MV-4-11 (cell line): ENCODE data around the gene PLAU.
"Not testable (repeated sequence)": the region's sequence is repeated elsewhere in the genome, so short reads cannot be mapped to it uniquely, and the experiment has no call there.

Source experiments
- DNase-seq: peaks from one replicate; lab custom pipeline; 2025; lab: John Stamatoyannopoulos, UW

The PLAU gene

GRCh38 chr10:73922007-73922863 lies 11.3 kb downstream of the PLAU start:
- no peak for DNase-seq

GRCh38 chr10:73922864-73923133 lies 11.9 kb downstream of the PLAU start:
- DNase-seq, result no peak

DNA sequence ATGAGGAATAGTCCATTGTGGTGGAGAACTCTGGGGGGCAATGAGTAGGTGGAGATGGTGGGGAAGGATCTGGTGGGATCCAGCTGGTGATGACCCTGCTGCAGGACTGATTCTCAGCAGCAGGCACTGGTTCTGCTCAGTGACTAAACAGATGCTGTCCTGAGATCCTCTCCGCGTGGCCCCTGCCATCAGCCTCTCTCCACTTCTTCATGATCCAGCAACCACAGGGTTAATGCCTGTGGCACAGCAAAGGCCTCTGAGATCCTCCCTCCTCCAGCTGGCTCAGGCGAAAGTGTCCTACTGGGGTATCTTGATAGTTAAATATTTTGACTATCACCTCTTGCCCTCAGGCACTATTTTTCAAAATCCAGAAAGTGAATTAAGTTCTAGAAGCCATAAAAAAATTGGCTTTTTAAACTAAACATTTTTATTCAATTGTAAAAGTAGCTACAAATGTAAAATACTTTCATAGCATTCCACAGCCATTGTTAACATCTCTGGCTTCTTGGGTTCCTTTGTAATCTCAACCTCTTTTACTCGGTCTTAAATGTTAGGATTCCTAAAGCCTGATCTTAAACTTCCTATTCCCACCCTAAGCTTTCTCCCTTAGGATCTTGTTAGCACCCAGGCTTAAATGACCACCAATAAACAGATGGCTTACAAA lies 13.1 kb downstream of the PLAU start:
- no peak for DNase-seq

DNA sequence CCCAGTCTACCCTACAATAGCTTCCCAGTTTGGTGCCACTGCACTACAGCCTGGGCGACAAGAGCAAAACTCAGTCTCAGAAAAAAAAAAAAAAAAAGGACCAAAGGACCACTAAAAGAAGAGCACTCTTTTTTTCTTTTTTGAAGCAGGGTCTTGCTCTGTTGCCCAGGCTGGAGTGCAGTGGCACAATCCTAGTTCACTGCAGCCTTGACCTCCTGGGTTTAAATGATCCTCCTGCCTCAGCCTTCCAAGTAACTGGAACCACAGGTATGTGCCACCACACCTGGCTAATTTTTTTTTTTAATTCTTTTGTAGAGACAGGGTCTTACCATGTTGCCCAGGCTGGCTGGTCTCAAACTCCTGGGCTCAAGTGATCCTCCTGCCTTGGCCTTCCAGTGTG lies 14.0 kb downstream of the PLAU start:
- DNase-seq, result no peak

GRCh38 chr10:73925539-73925938 lies 14.6 kb downstream of the PLAU start:
- no peak for DNase-seq

GRCh38 chr10:73926152-73926764 lies 15.3 kb downstream of the PLAU start:
- peak; percentile 84 for DNase-seq

- DNase-seq, result not testable (repeated sequence)
These were observed 19.8 kb downstream of the PLAU start for GRCh38 chr10:73930630-73931327.

DNA sequence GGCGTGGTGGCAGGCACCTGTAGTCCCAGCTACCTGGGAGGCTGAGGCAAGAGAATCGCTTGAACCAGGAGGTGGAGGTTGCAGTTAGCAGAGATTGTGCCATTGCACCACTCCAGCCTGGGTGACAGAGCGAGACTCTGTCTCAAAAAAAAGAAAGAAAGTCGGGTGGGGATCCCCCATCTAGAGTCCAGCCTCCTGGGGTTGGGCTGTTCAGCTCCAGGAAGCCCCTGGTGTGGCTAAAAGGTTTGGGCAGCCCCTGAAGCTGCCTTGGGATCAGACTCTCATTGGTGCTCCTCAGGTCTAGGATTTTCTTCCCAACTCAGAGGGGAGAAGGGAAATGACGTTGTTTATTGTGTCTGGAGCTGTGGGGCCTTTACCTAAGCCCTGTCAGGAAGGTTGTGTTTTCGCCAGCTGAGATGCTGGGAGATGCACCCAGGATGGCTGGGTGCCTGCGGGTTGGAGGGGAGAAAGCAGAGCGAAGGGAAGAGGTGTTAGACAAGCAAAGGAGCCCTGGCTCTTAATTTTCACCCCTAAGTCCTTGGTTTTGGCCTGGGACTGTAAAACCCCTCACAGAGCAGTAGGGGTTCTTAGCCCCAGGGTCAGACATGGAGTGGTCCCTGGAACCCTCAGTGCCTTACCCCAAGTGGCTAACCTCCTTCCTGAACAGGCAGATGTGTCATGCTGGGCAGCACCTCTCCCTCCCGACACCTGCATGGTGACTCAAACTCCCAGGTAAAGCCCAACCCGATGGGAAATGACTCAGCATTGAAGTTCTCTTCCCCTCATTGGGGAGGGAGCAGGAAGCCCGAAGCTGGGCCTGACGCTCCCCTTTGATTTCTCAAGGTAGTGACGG lies 21.1 kb downstream of the PLAU start:
- DNase-seq, result no peak

DNA sequence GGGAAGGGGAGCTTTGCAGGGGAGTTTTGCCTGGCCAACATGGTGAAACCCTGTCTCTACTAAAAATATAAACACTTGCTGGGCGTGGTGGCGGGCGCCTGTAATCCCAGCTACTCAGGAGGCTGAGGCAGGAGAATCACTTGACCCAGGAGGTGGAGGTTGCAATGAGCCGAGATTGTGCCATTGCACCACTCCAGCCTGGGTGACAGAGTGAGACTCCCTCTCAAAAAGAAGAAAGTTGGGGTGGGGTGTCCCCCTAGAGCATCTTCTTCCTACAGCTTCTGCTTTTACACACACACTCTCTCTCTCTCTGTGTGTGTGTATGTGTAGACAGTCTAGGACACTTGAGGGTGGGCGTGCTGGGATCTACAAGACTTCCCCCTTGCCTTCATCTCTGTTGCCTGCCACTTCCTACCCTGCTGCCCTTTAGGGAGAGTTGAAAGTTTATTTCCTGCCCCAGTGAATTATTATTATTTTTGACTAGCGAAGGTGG lies 21.7 kb downstream of the PLAU start:
- DNase-seq, result peak; percentile 43

GRCh38 chr10:73934074-73934473 lies 23.1 kb downstream of the PLAU start:
- no peak for DNase-seq

- DNase-seq, result no peak
These were observed 25.0 kb downstream of the PLAU start for GRCh38 chr10:73935895-73936294.

- DNase-seq, result no peak
These were observed 26.6 kb downstream of the PLAU start for GRCh38 chr10:73937333-73938043.

- DNase-seq, result peak; percentile 56
These were observed 29.8 kb downstream of the PLAU start for GRCh38 chr10:73940634-73941221.

- no peak for DNase-seq
These were observed 30.4 kb downstream of the PLAU start for GRCh38 chr10:73941300-73941699.

DNA sequence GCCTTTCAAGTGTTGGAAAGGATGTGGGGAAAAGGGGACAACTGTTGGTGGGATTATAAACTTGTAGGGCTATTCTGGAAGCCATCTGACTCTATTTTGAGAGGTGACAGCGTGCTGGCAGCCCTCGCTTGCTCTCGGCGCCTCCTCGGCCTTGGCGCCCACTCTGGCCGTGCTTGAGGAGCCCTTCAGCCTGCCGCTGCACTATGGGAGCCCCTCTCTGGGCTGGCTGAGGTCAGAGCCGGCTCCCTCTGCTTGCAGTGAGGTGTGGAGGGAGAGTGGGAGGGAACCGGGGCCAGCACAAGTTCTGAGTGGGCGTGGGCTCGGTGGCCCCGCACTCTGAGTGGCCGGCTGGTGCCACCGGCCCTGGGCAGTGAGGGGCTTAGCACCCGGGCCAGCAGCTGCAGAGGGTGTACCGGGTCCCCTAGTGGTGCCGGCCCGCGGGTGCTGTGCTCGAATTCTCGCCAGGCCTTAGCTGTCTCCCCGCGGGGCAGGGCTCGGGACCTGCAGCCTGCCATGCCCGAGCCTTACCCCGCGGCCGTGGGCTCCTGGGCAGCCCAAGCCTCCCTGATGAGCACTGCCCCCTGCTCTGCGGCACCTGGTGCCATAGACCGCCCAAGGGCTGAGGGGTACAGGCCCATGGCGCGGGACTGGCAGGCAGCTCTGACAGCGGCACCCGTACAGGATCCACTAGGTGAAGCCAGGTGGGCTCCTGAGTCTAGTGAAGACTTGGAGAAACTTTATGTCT lies 33.6 kb downstream of the PLAU start:
- no peak for DNase-seq

DNA sequence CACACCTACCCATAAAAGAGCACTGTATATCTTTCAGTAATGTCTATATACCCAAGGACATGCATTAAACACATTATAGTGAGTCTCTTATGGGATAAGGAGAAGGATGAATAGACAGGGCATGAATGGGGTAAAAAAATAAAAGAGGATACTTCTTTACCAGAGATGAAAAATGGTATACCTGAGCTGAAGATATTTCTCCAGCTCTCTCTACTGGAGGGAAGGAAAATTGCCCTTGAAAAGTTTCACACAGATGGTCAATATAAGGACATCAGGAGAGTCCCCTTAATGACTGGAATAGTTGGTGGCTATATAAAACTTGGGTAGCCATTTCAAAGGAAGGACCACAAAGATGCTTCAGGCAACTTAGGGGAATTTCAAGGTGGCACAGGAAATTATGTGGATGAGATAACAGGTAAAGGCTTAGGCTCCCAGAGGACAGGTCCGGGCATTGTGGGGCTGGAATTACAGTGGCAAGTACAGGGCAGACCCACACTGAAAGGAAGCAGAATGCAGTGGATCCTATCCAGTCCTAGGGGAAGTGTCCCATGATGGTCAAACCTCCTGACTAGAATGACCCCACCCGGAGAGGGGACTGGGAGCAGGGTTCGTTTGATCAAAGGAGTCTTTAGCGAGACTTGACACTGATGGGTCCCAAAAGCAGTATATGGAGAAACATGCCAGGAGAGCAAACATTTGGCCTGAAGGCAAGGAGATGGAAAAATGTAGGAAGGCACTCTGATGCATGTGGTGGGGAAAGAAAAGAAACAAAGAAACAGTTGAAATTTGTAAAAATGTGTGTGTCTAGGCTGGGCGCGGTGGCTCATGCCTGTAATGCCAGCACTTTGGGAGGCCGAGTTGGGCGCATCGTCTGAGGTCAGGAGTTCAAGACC lies 35.6 kb downstream of the PLAU start:
- DNase-seq, result no peak

DNA sequence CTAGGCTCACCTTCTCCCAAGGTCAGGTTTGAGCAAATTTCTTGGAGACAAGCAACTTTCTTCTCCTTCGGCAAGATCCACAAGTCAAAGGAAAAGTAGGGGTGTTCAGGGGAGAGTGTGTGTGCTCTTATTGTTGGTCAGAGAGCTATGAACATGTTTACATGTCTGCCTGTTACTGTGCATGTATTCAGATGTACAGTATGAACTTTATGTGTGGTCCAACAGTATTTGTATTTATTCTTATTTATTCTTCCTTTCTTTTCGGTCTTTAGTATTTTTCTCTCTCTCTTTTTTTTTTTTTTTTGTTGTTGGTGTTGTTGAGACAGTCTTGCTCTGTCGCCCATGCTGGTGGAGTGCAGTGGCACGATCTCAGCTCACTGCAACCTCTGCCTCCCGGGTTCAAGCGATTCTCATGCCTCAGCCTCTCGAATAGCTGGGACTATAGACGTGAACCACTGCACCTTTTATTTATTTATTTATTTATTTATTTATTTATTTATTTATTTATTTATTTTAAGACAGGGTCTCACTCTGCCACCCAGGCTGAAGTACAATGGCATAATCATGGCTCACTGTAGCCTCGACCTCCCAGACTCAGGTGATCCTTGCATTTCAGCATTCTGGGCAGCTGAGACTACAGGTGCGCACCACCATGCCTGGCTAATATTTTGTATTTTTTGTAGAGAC lies 38.2 kb downstream of the PLAU start:
- no peak for DNase-seq
